ENCODE data around the gene KCNJ14.
"Not testable (repeated sequence)": the region's sequence is repeated elsewhere in the genome, so short reads cannot be mapped to it uniquely, and the experiment has no call there.

The KCNJ14 gene

GRCh38 chr19:48488478-48488877, 33.1 kb downstream of the KCNJ14 start:
- not testable (repeated sequence) for DNase-seq (ENCODE audit: low read depth)

GRCh38 chr19:48489608-48490216, 34.3 kb downstream of the KCNJ14 start:
- peak; percentile 70 for DNase-seq (ENCODE audit: low read depth)

GRCh38 chr19:48490981-48491792, 35.8 kb downstream of the KCNJ14 start:
- DNase-seq (ENCODE audit: low read depth) = peak; percentile 46

- DNase-seq (ENCODE audit: low read depth) = no peak
Observed at GRCh38 chr19:48491793-48492123, 36.4 kb downstream of the KCNJ14 start.

GRCh38 chr19:48492925-48493717, 37.7 kb downstream of the KCNJ14 start:
- DNase-seq (ENCODE audit: low read depth) = peak; percentile 59

- no peak for DNase-seq (ENCODE audit: low read depth)
Observed at GRCh38 chr19:48493718-48494401, 38.5 kb downstream of the KCNJ14 start.

- no peak for DNase-seq (ENCODE audit: low read depth)
Observed at GRCh38 chr19:48495396-48495795, 40.0 kb downstream of the KCNJ14 start.

GRCh38 chr19:48496959-48497727, 41.8 kb downstream of the KCNJ14 start:
- DNase-seq (ENCODE audit: low read depth) = no peak

- no peak for DNase-seq (ENCODE audit: low read depth)
Observed at GRCh38 chr19:48497728-48498594, 42.6 kb downstream of the KCNJ14 start.

GRCh38 chr19:48498595-48499311, 43.4 kb downstream of the KCNJ14 start:
- DNase-seq (ENCODE audit: low read depth) = no peak

GRCh38 chr19:48499316-48500090, 44.1 kb downstream of the KCNJ14 start:
- no peak for DNase-seq (ENCODE audit: low read depth)

- DNase-seq (ENCODE audit: low read depth) = no peak
Observed at GRCh38 chr19:48500830-48501493, 45.6 kb downstream of the KCNJ14 start.

- DNase-seq (ENCODE audit: low read depth) = no peak
Observed at GRCh38 chr19:48501494-48502349, 46.3 kb downstream of the KCNJ14 start.

GRCh38 chr19:48502350-48503018, 47.1 kb downstream of the KCNJ14 start:
- DNase-seq (ENCODE audit: low read depth) = no peak

GRCh38 chr19:48506138-48506733, 50.9 kb downstream of the KCNJ14 start:
- no peak for DNase-seq (ENCODE audit: low read depth)

GRCh38 chr19:48507911-48508439, 52.6 kb downstream of the KCNJ14 start:
- DNase-seq (ENCODE audit: low read depth) = no peak
